OCI-LY7 (cell line): Measurements from ENCODE around the gene SMTN. TPM values are rescaled to one million over a fixed set of nuclear protein-coding genes. Genes with fewer than 3 reads are reported as not detected.
A peak's percentile ranks its signal among the peaks of the same experiment; 100 is the strongest.

ENCODE experiments used
- BruUV-seq: library from RNA; stranded (reverse); fragments of 400-500 nt; replicated peaks from 2 replicates; lab custom pipeline; 2021; lab: Mats Ljungman, UMichigan
- CTCF ChIA-PET: fragments of 300-600 bp; sonication (Branson Sonifier 250); formaldehyde crosslinking; loops from one replicate; lab custom pipeline; 2022; ENCODE audit warnings: antibody characterized with exemption; ENCODE audit not compliant: unreplicated experiment; lab: Charles Lee
- POLR2A ChIA-PET: fragments of 300-600 bp; sonication (Branson Sonifier 250); formaldehyde crosslinking; loops from one replicate; lab custom pipeline; 2022; ENCODE audit warnings: antibody characterized with exemption; lab: Charles Lee
- DNase-seq: peaks from one replicate; pipeline ENCODE4 v3.0.0-alpha.2; 2015; ENCODE audit warnings: low spot score
- H2AFZ ChIP-seq: fragments of 200-600 bp; sonication (generic), shearing (Covaris generic); 2 replicates; pipeline ENCODE4 v1.6.1; 2014; ENCODE audit warnings: mild to moderate bottlenecking, antibody characterized with exemption, low read length, moderate library complexity
- H3K27ac ChIP-seq: fragments of 200-600 bp; sonication (generic); 2 replicates; pipeline ENCODE4 v1.5.1; 2014; ENCODE audit warnings: mixed run types, low read depth, mild to moderate bottlenecking, moderate library complexity, low read length, inconsistent platforms; ENCODE audit not compliant: poor library complexity, severe bottlenecking
- H3K36me3 ChIP-seq: fragments of 200-600 bp; sonication (generic); 2 replicates; pipeline ENCODE4 v1.6.1; 2014; ENCODE audit warnings: mild to moderate bottlenecking, antibody characterized with exemption, low read length, moderate library complexity, mixed read lengths; ENCODE audit not compliant: insufficient read depth
- H3K4me1 ChIP-seq: fragments of 200-600 bp; sonication (generic); 2 replicates; pipeline ENCODE4 v1.5.1; 2014; ENCODE audit warnings: mild to moderate bottlenecking, low read length; ENCODE audit not compliant: insufficient read depth, poor library complexity, severe bottlenecking
- H3K4me2 ChIP-seq: fragments of 200-600 bp; sonication (generic); 2 replicates; pipeline ENCODE4 v1.6.1; 2014; ENCODE audit warnings: mild to moderate bottlenecking, low read length
- H3K4me3 ChIP-seq: fragments of 200-600 bp; sonication (generic); 2 replicates; pipeline ENCODE4 v1.5.1; 2014; ENCODE audit warnings: mild to moderate bottlenecking, low read depth, low read length; ENCODE audit not compliant: poor library complexity, severe bottlenecking
- H3K79me2 ChIP-seq: fragments of 200-600 bp; sonication (generic); 2 replicates; pipeline ENCODE4 v1.6.1; 2016; ENCODE audit warnings: low read depth, mild to moderate bottlenecking, low read length, moderate library complexity, mixed read lengths; ENCODE audit not compliant: insufficient read depth
- H3K9me2 ChIP-seq: fragments of 200-600 bp; sonication (generic); 2 replicates; pipeline ENCODE4 v1.6.1; 2016; ENCODE audit warnings: mild to moderate bottlenecking, low read length, mixed read lengths; ENCODE audit not compliant: insufficient read depth
- H3K9me3 ChIP-seq: fragments of 200-600 bp; sonication (generic); 2 replicates; pipeline ENCODE4 v1.6.1; 2014; ENCODE audit warnings: mild to moderate bottlenecking, mixed run types, low read length, mixed read lengths
- H4K20me1 ChIP-seq: fragments of 200-600 bp; sonication (generic); 2 replicates; pipeline ENCODE4 v1.6.1; 2014; ENCODE audit warnings: mild to moderate bottlenecking, antibody characterized with exemption, low read length, moderate library complexity, mixed read lengths; ENCODE audit not compliant: insufficient read depth
- CTCF ChIP-seq: fragments of 200-600 bp; sonication (generic); conservative IDR thresholded peaks from 2 replicates; pipeline ENCODE4 v1.5.1; 2014; ENCODE audit warnings: mild to moderate bottlenecking, antibody characterized with exemption, low read length, moderate library complexity, mixed read lengths
- EZH2phosphoT487 ChIP-seq: fragments of 200-600 bp; sonication (generic); IDR thresholded peaks from 2 replicates; pipeline ENCODE4 v1.6.1; 2018; ENCODE audit warnings: low read depth, borderline replicate concordance, mild to moderate bottlenecking, mixed run types, antibody characterized with exemption, low read length, moderate library complexity, mixed read lengths
- intact Hi-C: fragments of 100-400 bp; cut with micrococcal nuclease; formaldehyde crosslinking; loops from one replicate; pipeline ENCODE4 v1.10.0; 2022; ENCODE audit not compliant: unreplicated experiment
- total RNA-seq, 2 experiments: library from RNA; depleted of rRNA in 1 of 2; stranded (reverse); fragments of >200 nt in 1 of 2; shearing (Covaris generic) in 1 of 2; gene quantifications; 2 replicates each; pipeline ENCODE4 v1.2.3, GENCODE V29; 2014 to 2022

Gene SMTN
- total RNA-seq, 2 experiments from 2014 or later, result 16.9 to 35.4 TPM

GRCh38 chr22:31127181-31127772, 46.2 kb downstream of the SMTN start:
- Histone ChIP-seq H4K20me1 (no peaks in the 10 kb centered on the region), H3K27ac (no peak overlapping the region), H2AFZ (peak overlapping the region; percentile 21; the same call in 1 of the 2 replicates), H3K4me1 (peaks cover 8% of the 10 kb centered on the region), H3K9me3 (no peaks in the 10 kb centered on the region), H3K79me2 (no peaks in the 10 kb centered on the region), H3K4me2 (peak overlapping the region; percentile 43; the same call in 1 of the 2 replicates), H3K36me3 (no peaks in the 10 kb centered on the region), H3K4me3 (no peak overlapping the region), H3K9me2 (no peaks in the 10 kb centered on the region)
- no TSS peak for BruUV-seq
- ChIA-PET POLR2A (interaction anchor here (0.9 kb wide), 1 partner anchor 19 kb away, joined by 3 read pairs; no protein-coding TSS in a partner anchor), CTCF (no interaction called here)
- DNase-seq, result no peak
- TF ChIP-seq CTCF (no peak), EZH2phosphoT487 (no peak)
- intact Hi-C loops, result no loop called here

- Histone ChIP-seq H4K20me1 (no peaks in the 10 kb centered on the region), H3K27ac (no peak overlapping the region), H3K4me2 (peak overlapping the region; percentile 43; the same call in 1 of the 2 replicates), H3K4me1 (peaks cover 8% of the 10 kb centered on the region), H3K36me3 (no peaks in the 10 kb centered on the region), H2AFZ (peak overlapping the region; percentile 21; the same call in 1 of the 2 replicates), H3K4me3 (no peak overlapping the region), H3K9me3 (no peaks in the 10 kb centered on the region), H3K79me2 (no peaks in the 10 kb centered on the region), H3K9me2 (no peaks in the 10 kb centered on the region)
- intact Hi-C loops, result no loop called here
- DNase-seq, result no peak
- POLR2A ChIA-PET, result interaction anchor here (0.9 kb wide), 1 partner anchor 20 kb away, joined by 3 read pairs; no protein-coding TSS in a partner anchor
- TF ChIP-seq CTCF (no peak), EZH2phosphoT487 (no peak)
- BruUV-seq, result no TSS peak
- CTCF ChIA-PET, result interaction anchor here (0.6 kb wide), 2 partner anchors 27 to 177 kb away, joined by 3 to 10 read pairs; no protein-coding TSS in a partner anchor
Measured at GRCh38 chr22:31128156-31128555, 47.0 kb downstream of the SMTN start.

DNA sequence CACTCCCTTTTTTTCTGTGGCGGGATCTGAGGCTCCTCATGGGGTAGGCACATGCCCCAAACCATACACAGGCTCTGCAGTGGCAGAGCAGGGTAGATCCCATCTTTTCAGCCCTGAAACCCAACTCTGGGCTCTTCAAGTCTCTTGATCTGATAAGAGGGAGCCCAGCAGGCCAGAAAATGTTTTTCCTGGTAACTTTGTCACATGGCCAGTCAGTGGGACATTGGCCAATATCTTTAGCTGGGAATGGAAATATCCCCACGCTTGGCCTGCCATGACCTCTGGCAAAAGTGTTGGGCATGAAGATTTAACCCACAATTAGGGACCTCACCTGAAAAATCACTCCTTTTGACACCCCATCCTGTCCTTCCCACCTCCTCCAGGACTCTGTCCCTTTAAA, 49.8 kb downstream of the SMTN start:
- peaks cover 8% of the 10 kb centered on the region for H3K4me1 ChIP-seq
- no peak overlapping the region for H3K4me2 ChIP-seq
- no peaks in the 10 kb centered on the region for H4K20me1 ChIP-seq
- BruUV-seq, result no TSS peak
- no peak for TF ChIP-seq EZH2phosphoT487
- TF ChIP-seq CTCF, result no peak
- H3K4me3 ChIP-seq, result no peak overlapping the region
- H3K9me2 ChIP-seq, result no peaks in the 10 kb centered on the region
- intact Hi-C loops, result no loop called here
- ChIA-PET POLR2A (interaction anchor here (0.6 kb wide), 1 partner anchor 29 kb away, joined by 4 read pairs; the partner anchor contains the start of gene RNF185), CTCF (no interaction called here)
- H3K79me2 ChIP-seq, result no peaks in the 10 kb centered on the region
- no peak overlapping the region for H2AFZ ChIP-seq
- no peaks in the 10 kb centered on the region for H3K36me3 ChIP-seq
- no peaks in the 10 kb centered on the region for H3K9me3 ChIP-seq
- no peak for DNase-seq
- H3K27ac ChIP-seq, result no peak overlapping the region
